Colonic mucosa (tissue), 4 donors: ENCODE data around the gene PACSIN1. TPM values are rescaled to one million over a fixed set of nuclear protein-coding genes. Genes with fewer than 3 reads are reported as not detected.
A peak's percentile ranks its signal among the peaks of the same experiment; 100 is the strongest.

Experiments used
- DNase-seq: peaks from one replicate; pipeline ENCODE4 v3.0.0-alpha.2; 2020
- H3K27ac ChIP-seq: fragments of 200-600 bp; one replicate; pipeline ENCODE4 v1.8.0; 2021
- H3K27me3 ChIP-seq: fragments of 200-600 bp; one replicate; pipeline ENCODE4 v1.8.0; 2021
- H3K36me3 ChIP-seq: fragments of 200-600 bp; one replicate; pipeline ENCODE4 v1.8.0; 2021
- H3K4me1 ChIP-seq: fragments of 200-600 bp; one replicate; pipeline ENCODE4 v1.8.0; 2021; ENCODE audit warnings: mild to moderate bottlenecking
- H3K4me3 ChIP-seq: fragments of 200-600 bp; one replicate; pipeline ENCODE4 v1.8.0; 2021
- H3K9ac ChIP-seq, 2 donors: one replicate each; pipeline ENCODE4 v1.7.0; 2013; ENCODE audit warnings: control low read depth in 2 of 2, low read depth in 2 of 2, low read length in 2 of 2
- H3K9me3 ChIP-seq: fragments of 200-600 bp; one replicate; pipeline ENCODE4 v1.8.0; 2021
- CTCF ChIP-seq: fragments of 200-600 bp; IDR thresholded peaks from one replicate; pipeline ENCODE4 v1.8.0; 2022; ENCODE audit warnings: antibody characterized with exemption, mild to moderate bottlenecking
- intact Hi-C: fragments of 100-400 bp; cut with DNase I; formaldehyde crosslinking; loops from one replicate; pipeline ENCODE4 v1.14.1; 2022
- total RNA-seq, 2 donors: library from RNA; stranded (reverse); fragmentation: NEBNext Ultra II Directional in 1 of 2; extraction: Animal tissue kit (Norgen Biotek cat#: 25700) in 1 of 2; gene quantifications; one replicate each; pipeline ENCODE4 v1.2.1, GENCODE V29; 2021
- donor health status: healthy.
- donor health status: DM: no; HTN: no; CAD: no.
- donor health status: DM: no; HTN: no; CAD: no.

The PACSIN1 gene
- total RNA-seq, 2 donors from 2014 or later, result 0.05 to 0.37 TPM

- Histone ChIP-seq H3K27ac (no peak overlapping the region), H3K27me3 (no peaks in the 10 kb centered on the region), H3K9ac (no peak overlapping the region), H3K4me1 (no peaks in the 10 kb centered on the region), H3K9me3 (no peaks in the 10 kb centered on the region), H3K4me3 (no peak overlapping the region), H3K36me3 (no peaks in the 10 kb centered on the region)
- intact Hi-C loops, result no loop called here
- DNase-seq, result no peak
- TF ChIP-seq CTCF, result no peak
Observed at GRCh38 chr6:34524499-34524898, 58.6 kb downstream of the PACSIN1 start.

- intact Hi-C loops, result loop anchor here (5.0 kb wide), 1 partner anchor 63 kb away; no protein-coding TSS in a partner anchor
- no peak overlapping the region for H3K27ac ChIP-seq
- H3K4me3 ChIP-seq, result no peak overlapping the region
- no peaks in the 10 kb centered on the region for H3K9me3 ChIP-seq
- H3K4me1 ChIP-seq, result no peaks in the 10 kb centered on the region
- H3K9ac ChIP-seq, result no peak overlapping the region
- no peaks in the 10 kb centered on the region for H3K27me3 ChIP-seq
- H3K36me3 ChIP-seq, result no peaks in the 10 kb centered on the region
- DNase-seq, result no peak
- TF ChIP-seq CTCF, result no peak
Observed at GRCh38 chr6:34524971-34525370, 59.1 kb downstream of the PACSIN1 start.

GRCh38 chr6:34525431-34526175, 59.7 kb downstream of the PACSIN1 start:
- Histone ChIP-seq H3K9me3 (no peaks in the 10 kb centered on the region), H3K27me3 (no peaks in the 10 kb centered on the region), H3K27ac (no peak overlapping the region), H3K36me3 (no peaks in the 10 kb centered on the region), H3K9ac (no peak overlapping the region), H3K4me1 (no peaks in the 10 kb centered on the region), H3K4me3 (no peak overlapping the region)
- DNase-seq, result no peak
- TF ChIP-seq CTCF, result no peak
- intact Hi-C loops, result loop anchor here (5.0 kb wide), 1 partner anchor 63 kb away; no protein-coding TSS in a partner anchor

GRCh38 chr6:34526241-34526972, 60.5 kb downstream of the PACSIN1 start:
- H3K4me1 ChIP-seq, result no peaks in the 10 kb centered on the region
- intact Hi-C loops, result loop anchor here (5.0 kb wide), 1 partner anchor 64 kb away; no protein-coding TSS in a partner anchor
- no peaks in the 10 kb centered on the region for H3K27me3 ChIP-seq
- no peak for TF ChIP-seq CTCF
- H3K9me3 ChIP-seq, result no peaks in the 10 kb centered on the region
- H3K4me3 ChIP-seq, result peak overlapping the region; percentile 12
- DNase-seq, result no peak
- H3K36me3 ChIP-seq, result no peaks in the 10 kb centered on the region
- no peak overlapping the region for H3K9ac ChIP-seq
- H3K27ac ChIP-seq, result no peak overlapping the region

GRCh38 chr6:34526992-34527728, 61.3 kb downstream of the PACSIN1 start:
- Histone ChIP-seq H3K4me1 (no peaks in the 10 kb centered on the region), H3K9me3 (no peaks in the 10 kb centered on the region), H3K9ac (no peak overlapping the region), H3K4me3 (peak overlapping the region; percentile 12), H3K36me3 (no peaks in the 10 kb centered on the region), H3K27me3 (no peaks in the 10 kb centered on the region), H3K27ac (no peak overlapping the region)
- DNase-seq, result peak; percentile 98
- intact Hi-C loops, result loop anchor here (5.0 kb wide), 1 partner anchor 65 kb away; no protein-coding TSS in a partner anchor
- peak; percentile 55 for TF ChIP-seq CTCF
